ENCODE data around the gene ARHGEF16.

ARHGEF16 gene

GRCh38 chr1:3450983-3451382 is 3.5 kb upstream of the ARHGEF16 start (continued):
- TF ChIP-seq ZFP37 (tag by site-specific recombination; IDR thresholded peaks at IDR 0.05), result no peak
- no peak for TF ChIP-seq ZNF449 (tag by site-specific recombination; IDR thresholded peaks at IDR 0.05)

- CTCF ChIA-PET, result interaction anchor here (0.5 to 2.8 kb wide), 36 partner anchors 8 to 631 kb away, joined by 3 to 67 read pairs (median 5); partner anchors contain the start of gene TP73
- no peaks in the 10 kb centered on the region for H3K36me3 ChIP-seq (ENCODE audit: control insufficient read depth in 2 of 2, insufficient read depth in 1 of 2, low read length in 2 of 2)
- H3K9me3 ChIP-seq (ENCODE audit: control insufficient read depth, insufficient read depth, low read depth, low read length), result no peaks in the 10 kb centered on the region
- TF ChIP-seq ZNF660 (tag by site-specific recombination; IDR thresholded peaks at IDR 0.05) (no peak), GLIS1 (tag by site-specific recombination; IDR thresholded peaks at IDR 0.05) (peak; percentile 79), ZNF629 (tag by site-specific recombination; IDR thresholded peaks at IDR 0.05) (no peak), ZFHX2 (tag by site-specific recombination; conservative IDR thresholded peaks at IDR 0.05) (peak; percentile 31), ZBTB1 (tag by site-specific recombination; IDR thresholded peaks at IDR 0.05) (no peak), EGR2 (tag by site-specific recombination; IDR thresholded peaks at IDR 0.05; ENCODE audit: low read depth) (peak; percentile 35; the same call in 1 of the 2 replicates)
- POLR2A ChIA-PET, result interaction anchor here (0.6 to 1.5 kb wide), 5 partner anchors 13 to 61 kb away, joined by 3 to 6 read pairs (median 5); no protein-coding TSS in a partner anchor
- H3K27ac ChIP-seq (ENCODE audit: extremely low read depth, low read depth, low read length), result no peak overlapping the region
- no peak overlapping the region for H3K4me3 ChIP-seq (ENCODE audit: low read depth, low read length)
- H3K4me1 ChIP-seq (ENCODE audit: control insufficient read depth, insufficient read depth, low read length), result no peaks in the 10 kb centered on the region
Observed at GRCh38 chr1:3451994-3452865, 2.2 kb upstream of the ARHGEF16 start.

GRCh38 chr1:3452866-3453175 is 1.6 kb upstream of the ARHGEF16 start:
- Histone ChIP-seq H3K9me3 (ENCODE audit: control insufficient read depth, insufficient read depth, low read depth, low read length) (no peaks in the 10 kb centered on the region), H3K4me3 (ENCODE audit: low read depth, low read length) (no peak overlapping the region), H3K27ac (ENCODE audit: extremely low read depth, low read depth, low read length) (no peak overlapping the region), H3K36me3 (ENCODE audit: control insufficient read depth in 2 of 2, insufficient read depth in 1 of 2, low read length in 2 of 2) (no peaks in the 10 kb centered on the region), H3K4me1 (ENCODE audit: control insufficient read depth, insufficient read depth, low read length) (no peaks in the 10 kb centered on the region)
- ChIA-PET CTCF (interaction anchor here (0.5 to 2.8 kb wide), 41 partner anchors 9 to 631 kb away, joined by 3 to 67 read pairs (median 5); partner anchors contain the start of gene TP73), POLR2A (interaction anchor here (0.6 to 1.5 kb wide), 6 partner anchors 13 to 166 kb away, joined by 3 to 6 read pairs (median 4); no protein-coding TSS in a partner anchor)
- TF ChIP-seq ZNF19 (tag by site-specific recombination; IDR thresholded peaks at IDR 0.05; ENCODE audit: low read depth) (no peak), HOXD13 (CRISPR knock-in tag; IDR thresholded peaks at IDR 0.05; ENCODE audit: borderline replicate concordance) (no peak), GLIS1 (tag by site-specific recombination; IDR thresholded peaks at IDR 0.05) (0 out of 2 replicates have a peak, but pooled peaks have one; percentile 6)

GRCh38 chr1:3453203-3453761 is 1.2 kb upstream of the ARHGEF16 start:
- Histone ChIP-seq H3K4me1 (ENCODE audit: control insufficient read depth, insufficient read depth, low read length) (no peaks in the 10 kb centered on the region), H3K9me3 (ENCODE audit: control insufficient read depth, insufficient read depth, low read depth, low read length) (no peaks in the 10 kb centered on the region), H3K27ac (ENCODE audit: extremely low read depth, low read depth, low read length) (no peak overlapping the region), H3K36me3 (ENCODE audit: control insufficient read depth in 2 of 2, insufficient read depth in 1 of 2, low read length in 2 of 2) (no peaks in the 10 kb centered on the region), H3K4me3 (ENCODE audit: low read depth, low read length) (no peak overlapping the region)
- ChIA-PET POLR2A (interaction anchor here (0.6 to 1.5 kb wide), 6 partner anchors 12 to 166 kb away, joined by 3 to 6 read pairs (median 4); no protein-coding TSS in a partner anchor), CTCF (interaction anchor here (0.6 to 2.8 kb wide), 41 partner anchors 9 to 429 kb away, joined by 3 to 67 read pairs (median 5); partner anchors contain the start of gene TP73)
- TF ChIP-seq ZNF133 (tag by site-specific recombination; IDR thresholded peaks at IDR 0.05) (no peak), SP3 (tag by site-specific recombination; IDR thresholded peaks at IDR 0.05) (peak; percentile 75), SP2 (tag by site-specific recombination; IDR thresholded peaks at IDR 0.05) (peak; percentile 55), GLIS2 (tag by site-specific recombination; IDR thresholded peaks at IDR 0.05) (peak; percentile 91), GLIS1 (tag by site-specific recombination; IDR thresholded peaks at IDR 0.05) (peak; percentile 35; the same call in 1 of the 2 replicates), KLF8 (tag by site-specific recombination; IDR thresholded peaks at IDR 0.05) (peak; percentile 62; the same call in 1 of the 2 replicates), ZBTB6 (tag by site-specific recombination; IDR thresholded peaks at IDR 0.05) (peak; percentile 68; the same call in 1 of the 2 replicates), HOXD13 (CRISPR knock-in tag; IDR thresholded peaks at IDR 0.05; ENCODE audit: borderline replicate concordance) (no peak), SALL2 (tag by site-specific recombination; IDR thresholded peaks at IDR 0.05; ENCODE audit: borderline replicate concordance) (no peak), ZNF404 (tag by site-specific recombination; IDR thresholded peaks at IDR 0.05) (no peak), ZNF654 (tag by site-specific recombination; IDR thresholded peaks at IDR 0.05; ENCODE audit: low read depth) (peak; percentile 65), KLF7 (tag by site-specific recombination; IDR thresholded peaks at IDR 0.05; ENCODE audit: borderline replicate concordance) (no peak), KLF17 (tag by site-specific recombination; IDR thresholded peaks at IDR 0.05) (peak; percentile 55; the same call in 1 of the 2 replicates), BCL11A (tag by site-specific recombination; IDR thresholded peaks at IDR 0.05; ENCODE audit: low read depth) (0 out of 2 replicates have a peak, but pooled peaks have one; percentile 18), ZNF2 (tag by site-specific recombination; IDR thresholded peaks at IDR 0.05) (no peak)
